GM19324 (cell line): ENCODE data around the gene SPTAN1.

Source experiments
- ATAC-seq: cut with Tn5 transposase; IDR thresholded peaks from one replicate; pipeline ENCODE4 v1.9.1; 2021; ENCODE audit warnings: mild to moderate bottlenecking, moderate library complexity; ENCODE audit not compliant: unreplicated experiment, low FRiP score

SPTAN1 gene

DNA sequence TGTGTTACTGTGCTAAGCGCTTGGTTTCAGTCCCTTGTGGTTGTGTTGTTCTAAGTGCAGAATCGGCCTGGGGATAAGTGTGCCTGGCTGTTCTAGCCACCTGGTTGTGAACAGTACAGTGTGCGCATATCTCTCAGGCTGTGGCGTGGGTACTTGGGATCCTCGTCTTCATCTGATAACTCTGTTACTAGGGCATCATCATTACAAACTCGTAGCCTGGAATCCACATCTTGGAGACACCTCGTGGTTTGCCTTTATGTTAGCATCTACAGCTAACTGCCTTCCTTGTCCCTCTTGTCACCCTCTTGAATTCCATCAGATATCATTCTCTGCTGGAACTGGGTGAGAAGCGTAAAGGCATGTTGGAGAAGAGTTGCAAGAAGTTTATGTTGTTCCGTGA, 41.5 kb downstream of the SPTAN1 start:
- ATAC-seq: no peak

DNA sequence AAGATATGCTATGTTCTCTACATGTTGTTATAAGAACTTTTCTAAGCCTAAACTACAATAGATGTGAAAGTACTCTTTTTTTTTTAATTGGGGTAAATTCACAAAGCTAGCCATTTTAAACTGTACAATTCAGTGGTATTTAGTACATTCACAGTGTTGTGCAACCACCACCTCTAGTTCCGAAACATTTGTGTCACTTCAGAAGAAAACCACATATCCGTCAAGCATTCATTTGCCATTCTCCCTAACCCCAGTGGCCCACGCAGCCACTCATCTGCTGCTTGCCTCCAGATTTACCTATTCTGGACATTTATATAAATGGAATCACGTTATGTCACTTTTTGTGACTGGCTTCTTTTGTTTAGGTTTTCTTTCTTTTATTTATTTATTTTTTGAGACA, 43.1 kb downstream of the SPTAN1 start:
- no peak for ATAC-seq

DNA sequence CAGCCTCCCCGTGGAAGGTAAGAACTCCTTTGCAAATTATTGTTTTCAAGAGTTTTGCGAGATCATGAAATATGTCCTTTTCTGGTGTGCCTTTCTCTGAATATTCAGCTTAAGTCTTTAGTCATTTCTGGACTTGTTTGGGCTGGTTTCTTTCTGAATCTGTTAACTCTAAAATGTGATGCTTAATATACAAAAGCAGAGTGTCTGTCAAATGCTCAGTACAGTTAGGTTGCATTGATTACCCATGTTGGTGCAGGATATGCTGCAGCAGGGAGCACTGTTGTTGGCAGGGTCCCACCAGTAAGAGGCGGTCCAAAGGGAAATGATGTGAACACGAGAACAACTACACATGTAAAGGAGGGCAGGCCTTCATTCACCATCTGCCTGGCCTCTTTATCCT, 47.7 kb downstream of the SPTAN1 start:
- no peak for ATAC-seq

DNA sequence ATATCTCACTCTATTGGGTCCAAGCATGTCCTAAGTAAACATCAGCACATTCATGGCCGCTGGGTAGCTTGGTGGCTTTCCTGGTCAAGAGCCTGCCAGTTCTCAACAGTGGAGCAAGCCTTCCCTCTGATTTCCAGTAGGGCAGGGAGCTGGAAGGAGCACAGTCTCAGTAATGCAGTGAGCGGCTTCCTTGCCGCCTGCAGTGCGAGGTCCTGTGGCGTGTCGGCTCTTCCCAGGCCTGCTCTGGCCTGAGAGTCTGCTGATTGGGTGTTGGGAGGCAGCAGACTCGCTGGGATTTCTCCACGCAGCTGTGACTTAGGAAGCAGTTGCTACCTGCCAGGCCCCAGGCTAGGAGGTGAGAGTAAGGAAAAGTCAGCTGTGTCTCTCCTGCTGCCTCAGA, 51.3 kb downstream of the SPTAN1 start:
- no peak for ATAC-seq

DNA sequence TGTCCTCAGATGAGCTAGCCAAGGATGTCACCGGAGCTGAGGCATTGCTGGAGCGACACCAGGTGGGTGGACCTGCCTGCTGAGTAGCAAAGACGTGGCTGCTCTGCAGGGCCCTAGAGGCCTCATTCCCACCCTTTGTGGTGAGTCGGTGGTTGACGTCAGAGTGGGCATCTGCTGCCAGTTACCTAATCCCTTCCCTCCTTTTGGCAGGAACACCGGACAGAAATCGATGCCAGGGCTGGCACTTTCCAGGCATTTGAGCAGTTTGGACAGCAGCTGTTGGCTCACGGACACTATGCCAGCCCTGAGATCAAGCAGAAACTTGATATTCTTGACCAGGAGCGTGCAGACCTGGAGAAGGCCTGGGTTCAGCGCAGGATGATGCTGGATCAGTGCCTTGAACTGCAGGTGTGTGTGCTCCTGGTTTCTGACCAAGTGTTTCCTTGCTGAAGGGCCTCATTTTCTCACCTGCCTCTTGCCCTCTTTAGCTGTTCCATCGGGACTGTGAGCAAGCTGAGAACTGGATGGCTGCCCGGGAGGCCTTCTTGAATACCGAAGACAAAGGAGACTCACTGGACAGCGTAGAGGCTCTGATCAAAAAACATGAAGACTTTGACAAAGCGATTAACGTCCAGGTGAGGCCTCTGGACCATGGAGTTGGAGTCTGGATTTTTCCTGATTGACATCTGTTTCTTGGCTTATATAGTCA, 55.4 kb downstream of the SPTAN1 start:
- ATAC-seq: no peak

DNA sequence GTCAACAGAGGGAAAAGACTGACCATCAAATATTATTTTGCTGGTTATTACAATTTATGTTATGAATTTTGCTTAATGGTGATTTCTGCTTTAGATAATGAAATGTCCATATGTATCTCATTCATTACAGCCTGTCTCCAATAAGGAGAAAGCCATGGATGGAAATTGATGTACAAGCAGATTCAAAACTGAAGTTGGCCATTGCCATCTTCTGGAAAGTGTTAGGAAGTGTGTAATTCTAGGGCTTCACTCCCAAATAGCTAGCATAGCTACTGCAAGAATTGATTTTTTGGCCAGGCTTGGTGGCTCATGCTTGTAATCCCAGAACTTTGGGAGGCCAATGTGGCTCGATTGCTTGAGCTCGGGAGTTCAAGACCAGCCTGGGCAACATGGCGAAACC, 58.5 kb downstream of the SPTAN1 start:
- ATAC-seq: no peak

DNA sequence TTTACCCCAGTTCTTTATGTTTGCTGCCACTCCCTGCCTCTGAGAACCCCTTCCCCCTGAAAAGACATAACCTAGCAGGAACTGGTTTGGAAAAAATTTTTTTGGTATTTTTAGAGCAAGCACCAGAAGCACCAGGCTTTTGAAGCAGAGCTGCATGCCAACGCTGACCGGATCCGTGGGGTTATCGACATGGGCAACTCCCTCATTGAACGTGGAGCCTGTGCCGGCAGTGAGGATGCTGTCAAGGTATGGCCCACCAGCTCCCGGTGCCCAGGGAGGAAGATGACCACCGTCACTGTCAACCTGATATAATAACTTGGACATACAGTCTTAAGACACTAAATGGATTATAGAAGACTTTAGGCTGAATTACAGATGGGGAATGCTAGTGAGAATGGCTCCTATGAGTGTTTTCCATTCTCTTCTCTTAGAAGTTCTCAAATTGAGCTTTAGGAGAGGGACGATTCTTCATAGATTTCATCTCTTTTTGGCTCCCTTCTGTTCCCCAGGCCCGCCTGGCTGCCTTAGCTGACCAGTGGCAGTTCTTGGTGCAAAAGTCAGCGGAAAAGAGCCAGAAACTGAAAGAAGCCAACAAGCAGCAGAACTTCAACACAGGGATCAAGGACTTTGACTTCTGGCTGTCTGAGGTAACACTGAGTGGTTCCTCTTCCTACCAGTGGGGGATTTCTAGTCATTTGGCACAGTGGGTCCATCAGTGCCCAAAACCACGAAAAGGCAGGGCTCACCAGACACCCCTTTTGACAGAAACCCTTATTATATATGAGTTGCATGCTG, 59.4 kb downstream of the SPTAN1 start:
- no peak for ATAC-seq

DNA sequence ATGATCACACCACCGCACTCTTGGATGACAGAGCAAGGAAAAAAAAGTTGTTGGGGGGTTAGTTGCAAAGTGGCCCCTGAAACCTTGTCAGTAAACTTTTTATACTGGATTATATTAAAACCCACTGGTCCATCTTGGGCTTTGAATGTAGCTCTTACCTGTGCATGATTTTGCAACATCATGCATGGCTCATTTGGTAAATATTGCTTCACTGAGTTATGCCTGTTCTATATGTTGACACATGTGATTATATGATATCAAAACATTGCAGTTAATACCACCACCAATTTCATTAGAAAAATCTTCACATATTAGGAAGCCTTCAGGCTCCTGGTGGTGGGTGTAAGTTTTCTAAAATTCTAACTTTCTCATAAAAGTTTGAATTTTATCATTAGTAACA, 62.3 kb downstream of the SPTAN1 start:
- no peak for ATAC-seq

DNA sequence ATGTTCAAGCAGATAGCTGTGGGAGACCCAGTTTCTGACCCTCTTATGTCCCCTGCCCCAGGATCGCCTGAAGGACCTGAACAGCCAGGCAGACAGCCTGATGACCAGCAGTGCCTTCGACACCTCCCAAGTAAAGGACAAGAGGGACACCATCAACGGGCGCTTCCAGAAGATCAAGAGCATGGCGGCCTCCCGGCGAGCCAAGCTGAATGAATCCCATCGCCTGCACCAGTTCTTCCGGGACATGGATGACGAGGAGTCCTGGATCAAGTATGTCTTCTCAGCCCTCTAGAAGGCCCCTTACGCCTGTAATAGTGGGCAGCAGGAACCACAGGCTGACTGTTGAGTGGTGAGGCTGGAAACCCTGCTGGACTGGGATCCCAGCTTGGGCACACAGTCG, 63.2 kb downstream of the SPTAN1 start:
- ATAC-seq: no peak

DNA sequence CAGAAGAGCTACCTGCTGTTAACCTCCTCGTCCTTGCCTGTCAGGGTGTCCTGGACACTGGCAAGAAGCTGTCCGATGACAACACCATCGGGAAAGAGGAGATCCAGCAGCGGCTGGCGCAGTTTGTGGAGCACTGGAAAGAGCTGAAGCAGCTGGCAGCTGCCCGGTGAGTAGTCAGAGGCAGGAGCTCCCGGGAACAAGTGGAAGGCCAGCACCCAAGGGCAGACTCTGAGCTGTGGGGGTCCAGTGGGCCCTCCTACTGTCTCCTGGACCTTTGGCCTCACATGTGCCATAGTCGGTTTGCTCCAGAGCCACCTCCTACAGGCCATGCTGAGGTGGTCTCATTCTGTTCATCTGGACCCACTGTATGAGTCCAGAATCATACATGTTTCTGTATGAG, 65.6 kb downstream of the SPTAN1 start:
- ATAC-seq: no peak

DNA sequence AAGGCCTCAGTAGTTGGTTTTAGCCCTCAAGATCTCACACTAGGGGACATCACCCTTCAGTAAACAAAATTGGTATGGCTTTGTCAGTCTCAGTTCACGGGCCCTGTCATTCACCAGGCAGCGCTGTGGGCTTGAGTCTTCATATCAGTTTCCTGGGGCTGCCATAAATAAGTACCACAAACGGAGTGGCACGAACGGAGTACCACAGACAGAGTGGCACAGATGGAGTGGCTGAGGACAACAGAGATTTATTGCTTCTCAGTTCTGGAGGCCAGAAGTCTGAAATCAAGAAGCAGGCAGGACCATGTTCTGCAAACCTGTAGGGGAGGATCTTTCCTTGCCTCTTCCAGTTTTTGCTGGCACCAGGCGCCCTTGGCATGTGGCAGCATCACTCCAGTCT, 66.7 kb downstream of the SPTAN1 start:
- ATAC-seq: no peak

DNA sequence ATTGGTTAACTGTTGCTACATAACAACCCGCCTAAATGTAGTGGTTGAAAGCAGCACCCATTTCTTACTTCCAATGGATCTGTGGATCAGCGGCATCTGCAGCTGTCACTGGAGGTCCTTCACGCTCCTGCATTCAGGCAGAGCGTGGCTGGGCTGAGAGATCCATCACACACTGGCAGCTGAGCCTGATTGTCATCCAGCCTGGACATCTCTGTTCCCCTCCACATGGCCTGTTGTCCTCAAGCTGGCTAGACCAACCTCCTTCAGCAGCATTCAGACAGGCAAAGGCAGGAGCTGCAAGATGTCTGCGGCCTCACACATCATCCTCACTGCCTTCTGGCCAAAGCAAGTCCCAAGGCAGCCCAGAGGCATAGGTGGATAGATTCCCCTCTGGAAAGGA, 67.4 kb downstream of the SPTAN1 start:
- no peak for ATAC-seq

DNA sequence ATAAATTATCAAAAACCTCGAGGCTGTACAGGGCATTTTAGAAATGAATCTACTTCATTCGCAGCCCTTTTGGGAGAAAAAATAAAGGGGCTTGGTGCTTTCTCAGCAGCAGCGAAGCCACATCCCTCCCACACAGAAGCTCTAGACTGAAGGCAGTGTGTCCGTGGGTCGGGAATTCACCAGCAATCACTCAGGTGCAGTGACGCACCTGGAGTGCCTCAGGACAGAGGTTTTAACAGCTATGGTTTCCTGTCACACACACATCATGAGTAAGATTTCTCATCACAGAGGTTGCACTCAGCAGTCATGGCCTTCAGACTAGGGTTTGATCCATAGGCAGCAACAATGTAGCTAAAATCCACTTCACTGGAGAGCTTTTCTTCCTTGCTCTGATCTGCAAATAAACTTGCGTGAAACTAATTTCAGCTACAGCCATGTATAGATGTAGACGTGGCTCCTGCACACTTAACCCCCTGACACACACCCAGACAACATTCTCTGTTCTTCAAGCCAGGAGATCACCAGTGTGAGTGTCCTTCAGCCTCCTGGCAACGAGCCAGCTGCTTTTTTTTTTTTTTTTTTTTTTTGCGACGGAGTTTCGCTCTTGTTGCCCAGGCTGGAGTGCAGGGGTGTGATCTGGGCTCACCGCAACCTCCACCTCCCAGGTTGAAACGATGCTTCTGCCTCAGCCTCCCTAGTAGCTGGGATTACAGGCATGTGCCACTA, 69.5 kb downstream of the SPTAN1 start:
- ATAC-seq: no peak

DNA sequence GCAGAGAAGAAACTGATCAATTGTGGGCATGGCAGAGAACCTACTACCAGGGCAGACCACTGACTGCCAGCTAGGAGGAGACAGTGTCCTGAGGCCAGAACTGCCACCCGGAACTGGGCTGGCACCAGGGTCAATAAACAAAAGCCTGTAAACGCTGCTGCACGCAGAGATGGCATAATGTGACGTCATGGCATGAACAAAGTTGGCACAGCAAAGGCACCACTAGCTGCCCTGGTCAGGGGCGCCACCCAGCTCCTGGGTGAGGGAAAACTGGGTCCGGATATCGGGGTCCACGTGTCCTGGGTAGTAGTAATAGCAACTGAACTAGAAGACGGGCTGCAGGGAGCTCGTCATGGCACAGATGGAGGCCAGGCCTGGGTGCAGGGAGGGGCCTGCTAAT, 72.2 kb downstream of the SPTAN1 start:
- no peak for ATAC-seq

DNA sequence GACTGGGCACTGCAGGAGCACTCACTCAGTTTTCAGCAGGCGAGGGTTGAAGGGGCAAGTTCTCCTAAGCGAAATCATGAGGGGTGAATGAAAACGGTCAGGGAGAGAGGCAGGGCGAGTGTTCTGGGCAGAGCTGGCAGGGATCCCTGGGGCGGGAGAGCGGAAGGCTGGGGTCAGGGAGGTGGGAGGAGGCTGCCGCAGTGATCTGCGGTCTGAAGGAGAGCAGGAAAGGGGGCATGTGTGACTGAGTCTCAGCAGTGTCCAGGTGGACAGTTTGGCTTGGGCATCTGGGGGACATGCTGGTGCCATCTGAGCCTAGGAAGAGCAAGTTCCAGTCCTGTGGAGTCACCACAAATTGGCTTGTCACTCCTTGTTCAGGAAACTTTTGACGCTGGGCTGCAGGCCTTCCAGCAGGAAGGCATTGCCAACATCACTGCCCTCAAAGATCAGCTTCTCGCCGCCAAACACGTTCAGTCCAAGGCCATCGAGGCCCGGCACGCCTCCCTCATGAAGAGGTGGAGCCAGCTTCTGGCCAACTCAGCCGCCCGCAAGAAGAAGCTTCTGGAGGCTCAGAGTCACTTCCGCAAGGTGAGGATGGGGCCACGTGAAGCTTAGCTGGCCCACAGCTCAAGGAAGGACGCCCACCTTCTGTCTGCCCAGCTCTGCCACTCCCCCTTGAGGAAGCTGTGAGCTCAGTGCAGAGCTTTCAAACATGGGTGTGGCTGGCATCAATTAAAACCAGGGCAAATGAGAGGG, 73.2 kb downstream of the SPTAN1 start:
- ATAC-seq: no peak

DNA sequence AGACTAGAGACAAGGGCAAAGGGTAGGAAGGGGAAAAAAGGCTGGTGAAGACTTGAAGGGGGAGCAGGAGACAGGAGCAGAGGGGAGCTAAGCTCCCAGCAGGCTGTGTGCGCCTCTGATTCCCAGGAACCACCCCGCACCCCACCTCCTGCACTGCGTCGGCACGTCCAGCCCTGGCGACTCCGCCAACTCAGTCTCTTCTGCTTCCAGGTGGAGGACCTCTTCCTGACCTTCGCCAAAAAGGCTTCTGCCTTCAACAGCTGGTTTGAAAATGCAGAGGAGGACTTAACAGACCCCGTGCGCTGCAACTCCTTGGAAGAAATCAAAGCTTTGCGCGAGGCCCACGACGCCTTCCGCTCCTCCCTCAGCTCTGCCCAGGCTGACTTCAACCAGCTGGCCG, 73.8 kb downstream of the SPTAN1 start:
- no peak for ATAC-seq

DNA sequence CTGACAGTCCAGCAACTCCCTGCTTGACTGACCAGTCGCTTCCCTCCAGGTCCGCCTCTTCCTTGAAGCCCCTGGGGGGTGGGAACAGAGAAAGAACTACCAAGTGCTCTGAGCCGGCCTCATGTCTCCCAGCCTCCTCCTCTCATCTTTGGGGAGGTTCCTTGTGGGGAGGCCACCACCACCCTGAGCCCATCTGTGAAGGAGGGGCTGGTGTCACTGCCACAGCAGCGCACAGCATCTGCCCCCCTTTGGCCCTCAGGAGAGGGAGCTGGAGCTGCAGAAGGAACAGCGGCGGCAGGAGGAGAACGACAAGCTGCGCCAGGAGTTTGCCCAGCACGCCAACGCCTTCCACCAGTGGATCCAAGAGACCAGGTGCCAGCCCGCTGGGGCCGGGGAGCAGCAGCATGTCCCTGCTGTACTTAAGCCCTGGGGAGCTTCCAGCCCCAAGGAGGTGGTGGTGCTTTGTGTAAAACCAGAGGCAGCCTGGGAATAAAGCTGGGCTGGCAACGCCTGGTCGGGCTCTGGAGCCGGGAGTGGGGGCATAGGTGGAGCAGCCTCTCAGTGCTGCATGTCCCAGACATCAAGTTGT, 74.8 kb downstream of the SPTAN1 start:
- no peak for ATAC-seq

DNA sequence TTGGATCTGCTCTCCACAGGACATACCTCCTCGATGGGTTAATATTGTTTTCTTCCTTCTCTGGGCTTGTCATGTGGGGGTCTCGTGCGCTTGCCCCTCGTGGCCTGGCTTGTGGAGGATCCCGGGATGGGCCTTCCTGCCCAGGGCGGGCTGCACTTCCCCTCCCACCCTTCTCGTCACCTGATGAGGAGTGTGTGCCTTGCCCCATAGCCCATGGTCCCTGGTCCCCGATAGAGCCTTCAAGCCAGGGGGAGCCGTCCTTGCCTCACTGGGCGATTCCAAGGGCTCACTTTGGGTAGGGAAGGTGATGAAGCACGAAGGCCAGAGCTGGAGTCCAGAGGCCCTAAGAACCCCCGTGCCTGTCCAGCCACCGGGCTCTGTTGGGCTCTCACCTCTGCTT, 75.5 kb downstream of the SPTAN1 start:
- ATAC-seq: no peak

DNA sequence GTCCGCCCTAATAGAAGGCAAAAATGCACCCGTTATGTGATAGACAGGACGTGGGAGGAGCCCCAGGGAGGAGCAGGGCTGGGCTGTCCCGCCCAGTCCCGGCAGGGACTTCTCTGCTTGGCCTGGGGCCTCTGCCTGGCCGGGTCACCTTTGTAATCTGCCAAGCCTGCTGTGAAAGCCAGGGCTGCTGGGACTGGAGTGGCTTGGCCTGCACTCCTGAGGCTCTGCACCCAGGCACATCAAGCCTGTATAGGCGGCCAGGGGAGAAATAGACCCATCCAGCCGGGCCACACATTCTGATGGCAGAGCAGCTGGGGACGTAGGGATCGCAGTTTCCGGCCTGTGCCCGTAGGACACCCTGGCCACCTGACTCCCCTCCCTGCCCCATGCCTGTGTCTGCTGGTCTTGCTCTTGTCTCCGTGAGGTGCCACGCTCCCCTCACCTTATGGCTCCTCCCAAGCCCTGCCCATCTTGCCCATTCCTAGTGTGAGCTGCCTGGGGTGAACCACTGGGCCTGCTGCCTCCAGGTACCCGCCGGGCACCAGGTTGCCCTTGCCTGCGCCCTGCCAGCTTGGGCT, 76.2 kb downstream of the SPTAN1 start:
- ATAC-seq: no peak

DNA sequence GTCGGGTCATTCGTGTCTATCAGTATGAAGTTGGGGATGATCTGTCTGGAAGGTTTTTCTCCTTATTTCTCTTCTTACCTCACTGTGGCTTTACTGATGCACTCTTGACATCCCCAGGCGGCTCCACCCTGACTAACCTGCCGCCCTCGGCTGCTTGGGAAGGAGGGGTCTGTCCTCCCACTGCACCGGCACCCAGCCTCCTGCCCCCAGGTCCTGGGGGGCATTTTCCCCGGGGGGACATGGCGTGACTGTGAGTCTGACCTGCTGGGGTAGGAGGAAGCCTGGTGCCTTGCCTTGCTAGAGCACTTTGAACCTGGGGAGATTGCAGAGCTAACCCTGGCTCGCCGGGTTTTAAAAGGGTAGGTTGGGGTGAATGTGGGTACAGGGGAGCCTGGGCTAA, 76.7 kb downstream of the SPTAN1 start:
- no peak for ATAC-seq
